ENCODE results near the gene AGPAT3.

The AGPAT3 gene

GRCh38 chr21:43927591-43928221 lies 62.7 kb downstream of the AGPAT3 start:
- Mint-ChIP-seq H3K4me1 (ENCODE audit: low read depth) (peaks cover 2% of the 10 kb centered on the region), H3K9me3 (no peaks in the 10 kb centered on the region), H3K36me3 (ENCODE audit: low read depth) (peaks cover 11% of the 10 kb centered on the region), H3K27ac (peak overlapping the region; percentile 41), H3K27me3 (ENCODE audit: low read depth) (no peaks in the 10 kb centered on the region), H3K4me3 (no peak overlapping the region)
- DNase-seq (ENCODE audit: low spot score), result no peak

DNA sequence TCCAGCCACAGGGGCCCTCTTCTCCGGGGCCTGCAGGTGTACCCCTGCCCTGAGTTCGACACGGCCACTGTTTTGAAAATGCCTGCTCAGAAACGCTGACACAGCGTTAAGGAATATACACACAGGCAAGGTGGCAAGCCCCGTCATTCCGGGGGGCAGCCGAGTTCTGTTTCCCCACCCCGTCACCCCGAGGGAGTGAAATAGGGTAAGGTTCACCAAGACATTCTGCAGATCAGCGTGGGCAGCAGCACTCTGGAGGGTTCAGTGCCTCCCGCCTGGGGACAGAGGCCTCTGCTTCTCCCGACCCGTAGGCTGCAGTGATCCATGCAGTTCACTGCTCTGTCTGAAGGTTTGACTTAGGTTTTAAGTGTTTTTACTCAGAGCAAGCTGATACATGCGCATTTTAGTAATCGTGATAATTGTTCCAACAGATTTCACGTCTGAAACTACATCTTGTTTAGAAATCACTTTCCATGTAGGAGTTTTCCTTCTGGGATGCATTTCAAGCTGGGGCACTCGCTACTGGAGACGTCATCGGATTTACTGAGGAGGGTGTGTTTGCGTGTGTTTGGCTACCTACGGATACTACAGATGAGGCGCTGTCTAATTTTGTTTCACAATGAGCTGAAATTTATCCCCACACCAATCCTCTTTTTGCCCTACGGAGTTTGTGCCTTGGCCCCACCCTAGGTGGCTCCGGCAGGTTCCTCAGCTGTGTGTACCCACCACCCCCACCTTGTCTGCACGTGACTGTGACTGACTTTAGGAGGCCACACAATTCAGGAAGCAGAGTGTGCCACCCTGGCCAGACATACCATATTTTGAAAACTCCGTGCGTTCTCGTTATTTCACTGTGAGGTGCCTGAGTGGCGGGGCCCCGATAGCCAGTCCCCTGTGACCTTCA lies 63.5 kb downstream of the AGPAT3 start:
- no peak for DNase-seq (ENCODE audit: low spot score)
- Mint-ChIP-seq H3K27ac (no peak overlapping the region), H3K4me1 (ENCODE audit: low read depth) (peaks cover 2% of the 10 kb centered on the region), H3K9me3 (no peaks in the 10 kb centered on the region), H3K27me3 (ENCODE audit: low read depth) (no peaks in the 10 kb centered on the region), H3K4me3 (no peak overlapping the region), H3K36me3 (ENCODE audit: low read depth) (peaks cover 10% of the 10 kb centered on the region)

DNA sequence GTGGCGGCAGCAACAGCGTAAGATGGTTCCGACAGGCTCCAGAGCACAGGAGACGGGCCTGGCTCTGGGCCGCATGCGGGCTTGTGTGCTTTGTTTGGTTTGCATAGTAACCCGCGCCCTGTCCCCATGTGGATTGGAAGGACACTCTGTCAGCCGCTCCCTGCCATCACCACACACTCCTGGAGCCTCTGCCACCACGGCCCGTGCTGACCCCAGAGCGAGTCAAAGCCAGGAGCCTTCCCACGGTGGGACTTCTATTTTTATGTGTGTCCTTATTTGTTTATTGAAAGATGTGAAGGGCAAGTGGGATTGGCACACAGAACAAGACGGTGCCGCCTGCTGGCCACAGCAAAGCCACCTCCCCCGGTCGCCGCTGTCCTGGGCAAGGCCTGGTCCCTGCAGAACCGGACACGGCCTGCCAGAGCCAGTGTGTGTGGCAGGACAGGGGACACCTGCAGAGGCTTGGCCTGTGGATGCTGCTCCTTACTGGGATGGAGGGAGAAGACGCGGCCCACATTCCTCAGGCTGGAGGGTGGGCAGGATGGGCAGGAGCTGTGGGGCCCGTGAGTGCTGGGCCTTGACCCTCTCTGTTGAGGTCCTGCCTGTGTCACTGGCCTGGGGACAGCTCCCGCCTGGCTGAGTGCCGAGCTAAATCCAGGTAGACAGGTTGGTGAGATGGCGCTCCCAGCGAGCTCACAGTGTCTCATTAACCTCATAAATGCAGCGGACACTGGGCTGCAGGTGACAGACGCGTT lies 64.4 kb downstream of the AGPAT3 start:
- H3K4me1 Mint-ChIP-seq (ENCODE audit: low read depth), result no peaks in the 10 kb centered on the region
- no peak overlapping the region for H3K27ac Mint-ChIP-seq
- H3K9me3 Mint-ChIP-seq, result no peaks in the 10 kb centered on the region
- no peak for DNase-seq (ENCODE audit: low spot score)
- peaks cover 11% of the 10 kb centered on the region for H3K36me3 Mint-ChIP-seq (ENCODE audit: low read depth)
- no peak overlapping the region for H3K4me3 Mint-ChIP-seq
- no peaks in the 10 kb centered on the region for H3K27me3 Mint-ChIP-seq (ENCODE audit: low read depth)

- Mint-ChIP-seq H3K4me3 (no peak overlapping the region), H3K9me3 (no peaks in the 10 kb centered on the region), H3K27ac (no peak overlapping the region), H3K36me3 (ENCODE audit: low read depth) (peaks cover 11% of the 10 kb centered on the region), H3K27me3 (ENCODE audit: low read depth) (no peaks in the 10 kb centered on the region), H3K4me1 (ENCODE audit: low read depth) (no peaks in the 10 kb centered on the region)
- no peak for DNase-seq (ENCODE audit: low spot score)
These were observed 65.2 kb downstream of the AGPAT3 start for GRCh38 chr21:43930074-43930847.

DNA sequence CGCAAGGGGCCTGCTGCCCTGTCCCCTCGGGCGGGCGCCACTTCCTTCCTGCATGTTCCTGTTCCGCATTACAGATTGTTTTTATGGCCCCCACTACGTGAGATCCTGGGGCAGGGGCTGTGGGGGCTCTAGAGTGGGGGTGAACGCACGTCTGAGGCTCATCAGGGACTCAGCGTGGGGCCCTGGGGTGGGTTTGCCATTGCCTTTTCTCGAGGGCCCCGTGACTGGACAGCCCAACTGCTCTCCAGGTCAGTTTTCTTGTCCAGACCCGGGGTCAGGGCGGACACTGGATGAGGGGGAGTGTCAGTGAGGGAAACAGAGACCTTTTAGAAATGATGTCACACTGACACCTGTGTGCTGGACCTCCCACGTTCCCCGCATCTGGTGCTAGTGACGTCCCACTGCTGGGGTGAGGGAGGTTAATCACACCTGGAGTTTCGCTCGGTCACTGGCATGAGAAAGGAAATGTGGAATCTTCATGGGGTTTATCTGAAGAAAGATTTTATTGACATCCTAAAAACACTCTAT lies 65.9 kb downstream of the AGPAT3 start:
- H3K4me3 Mint-ChIP-seq, result no peak overlapping the region
- H3K9me3 Mint-ChIP-seq, result no peaks in the 10 kb centered on the region
- H3K36me3 Mint-ChIP-seq (ENCODE audit: low read depth), result peaks cover 11% of the 10 kb centered on the region
- H3K4me1 Mint-ChIP-seq (ENCODE audit: low read depth), result no peaks in the 10 kb centered on the region
- no peak overlapping the region for H3K27ac Mint-ChIP-seq
- DNase-seq (ENCODE audit: low spot score), result no peak
- no peaks in the 10 kb centered on the region for H3K27me3 Mint-ChIP-seq (ENCODE audit: low read depth)

- H3K27me3 Mint-ChIP-seq (ENCODE audit: low read depth), result no peaks in the 10 kb centered on the region
- DNase-seq (ENCODE audit: low spot score), result no peak
- no peak overlapping the region for H3K27ac Mint-ChIP-seq
- peaks cover 11% of the 10 kb centered on the region for H3K36me3 Mint-ChIP-seq (ENCODE audit: low read depth)
- no peaks in the 10 kb centered on the region for H3K4me1 Mint-ChIP-seq (ENCODE audit: low read depth)
- no peak overlapping the region for H3K4me3 Mint-ChIP-seq
- H3K9me3 Mint-ChIP-seq, result no peaks in the 10 kb centered on the region
These were observed 66.5 kb downstream of the AGPAT3 start for GRCh38 chr21:43931489-43931888.

- Mint-ChIP-seq H3K27me3 (ENCODE audit: low read depth) (no peaks in the 10 kb centered on the region), H3K36me3 (ENCODE audit: low read depth) (peaks cover 9% of the 10 kb centered on the region), H3K27ac (no peak overlapping the region), H3K4me3 (no peak overlapping the region), H3K4me1 (ENCODE audit: low read depth) (no peaks in the 10 kb centered on the region), H3K9me3 (no peaks in the 10 kb centered on the region)
- no peak for DNase-seq (ENCODE audit: low spot score)
These were observed 67.0 kb downstream of the AGPAT3 start for GRCh38 chr21:43932005-43932404.

GRCh38 chr21:43933199-43933598 lies 68.2 kb downstream of the AGPAT3 start:
- peaks cover 5% of the 10 kb centered on the region for H3K4me1 Mint-ChIP-seq (ENCODE audit: low read depth)
- no peak overlapping the region for H3K27ac Mint-ChIP-seq
- H3K4me3 Mint-ChIP-seq, result no peak overlapping the region
- no peaks in the 10 kb centered on the region for H3K9me3 Mint-ChIP-seq
- H3K36me3 Mint-ChIP-seq (ENCODE audit: low read depth), result peaks cover 10% of the 10 kb centered on the region
- no peak for DNase-seq (ENCODE audit: low spot score)
- no peaks in the 10 kb centered on the region for H3K27me3 Mint-ChIP-seq (ENCODE audit: low read depth)

GRCh38 chr21:43933680-43934079 lies 68.7 kb downstream of the AGPAT3 start:
- H3K27me3 Mint-ChIP-seq (ENCODE audit: low read depth), result no peaks in the 10 kb centered on the region
- no peak overlapping the region for H3K4me3 Mint-ChIP-seq
- H3K9me3 Mint-ChIP-seq, result no peaks in the 10 kb centered on the region
- H3K4me1 Mint-ChIP-seq (ENCODE audit: low read depth), result peaks cover 8% of the 10 kb centered on the region
- peaks cover 9% of the 10 kb centered on the region for H3K36me3 Mint-ChIP-seq (ENCODE audit: low read depth)
- H3K27ac Mint-ChIP-seq, result no peak overlapping the region
- no peak for DNase-seq (ENCODE audit: low spot score)

- Mint-ChIP-seq H3K9me3 (no peaks in the 10 kb centered on the region), H3K36me3 (ENCODE audit: low read depth) (peaks cover 9% of the 10 kb centered on the region), H3K27ac (no peak overlapping the region), H3K27me3 (ENCODE audit: low read depth) (no peaks in the 10 kb centered on the region), H3K4me1 (ENCODE audit: low read depth) (peaks cover 12% of the 10 kb centered on the region), H3K4me3 (no peak overlapping the region)
- DNase-seq (ENCODE audit: low spot score), result no peak
These were observed 69.1 kb downstream of the AGPAT3 start for GRCh38 chr21:43934116-43934515.

- Mint-ChIP-seq H3K4me1 (ENCODE audit: low read depth) (peaks cover 14% of the 10 kb centered on the region), H3K9me3 (no peaks in the 10 kb centered on the region), H3K4me3 (no peak overlapping the region), H3K36me3 (ENCODE audit: low read depth) (peaks cover 12% of the 10 kb centered on the region), H3K27me3 (ENCODE audit: low read depth) (no peaks in the 10 kb centered on the region), H3K27ac (no peak overlapping the region)
- DNase-seq (ENCODE audit: low spot score), result no peak
These were observed 70.0 kb downstream of the AGPAT3 start for GRCh38 chr21:43934716-43935705.

- DNase-seq (ENCODE audit: low spot score), result no peak
- H3K27me3 Mint-ChIP-seq (ENCODE audit: low read depth), result no peaks in the 10 kb centered on the region
- H3K4me3 Mint-ChIP-seq, result no peak overlapping the region
- peaks cover 12% of the 10 kb centered on the region for H3K36me3 Mint-ChIP-seq (ENCODE audit: low read depth)
- no peaks in the 10 kb centered on the region for H3K9me3 Mint-ChIP-seq
- no peak overlapping the region for H3K27ac Mint-ChIP-seq
- peaks cover 14% of the 10 kb centered on the region for H3K4me1 Mint-ChIP-seq (ENCODE audit: low read depth)
These were observed 70.7 kb downstream of the AGPAT3 start for GRCh38 chr21:43935711-43936110.

All from T-helper 2 cell treated with Interferon-gamma antibody and Interleukin-4, amounts not matched to agents 5 μg/mL and 100 μg/mL, for 36 hours (primary cell).